Activated CD4-positive, alpha-beta T cell treated with anti-CD3 and anti-CD28 coated beads, Interleukin-2, amount 10 ng/mL, durations not matched to agents 24 days and 14 days (primary cell): Measurements from ENCODE around the gene CR1. TPM values are rescaled to one million over a fixed set of nuclear protein-coding genes. Genes with fewer than 3 reads are reported as not detected.
A peak's percentile ranks its signal among the peaks of the same experiment; 100 is the strongest.
"Not testable (repeated sequence)": the region's sequence is repeated elsewhere in the genome, so short reads cannot be mapped to it uniquely, and the experiment has no call there.

Source experiments
- DNase-seq: peaks from one replicate; pipeline ENCODE4 v3.0.0; 2022
- H3K27ac Mint-ChIP-seq: one replicate; pipeline ENCODE4 v1.8.0; 2022; ENCODE audit warnings: mild to moderate bottlenecking, mixed read lengths
- H3K27me3 Mint-ChIP-seq: one replicate; pipeline ENCODE4 v1.8.0; 2022; ENCODE audit warnings: mixed read lengths
- H3K36me3 Mint-ChIP-seq: one replicate; pipeline ENCODE4 v1.8.0; 2022; ENCODE audit warnings: low read depth, mild to moderate bottlenecking, mixed read lengths
- H3K4me1 Mint-ChIP-seq: one replicate; pipeline ENCODE4 v1.8.0; 2021; ENCODE audit warnings: mixed read lengths
- H3K4me3 Mint-ChIP-seq: one replicate; pipeline ENCODE4 v1.8.0; 2022; ENCODE audit warnings: mild to moderate bottlenecking, moderate library complexity, mixed read lengths
- H3K9me3 Mint-ChIP-seq: one replicate; pipeline ENCODE4 v1.8.0; 2021; ENCODE audit warnings: mixed read lengths
- intact Hi-C: fragments of 100-400 bp; cut with micrococcal nuclease; formaldehyde crosslinking; loops from one replicate; pipeline ENCODE4 v1.15.1; 2023
- total RNA-seq: library from RNA; stranded (reverse); gene quantifications from 2 replicates; pipeline ENCODE4 v1.2.3, GENCODE V29; 2022

The CR1 gene
- total RNA-seq, 1 donor from 2014 or later, result not detected

- Mint-ChIP-seq H3K36me3 (no peaks in the 10 kb centered on the region), H3K27ac (no peak overlapping the region), H3K4me3 (no peak overlapping the region), H3K27me3 (peaks cover 16% of the 10 kb centered on the region), H3K9me3 (no peaks in the 10 kb centered on the region), H3K4me1 (peaks cover 5% of the 10 kb centered on the region)
- DNase-seq, result peak; percentile 44
- intact Hi-C loops, result no loop called here
Observed at GRCh38 chr1:207581496-207582153, 85.7 kb downstream of the CR1 start.

GRCh38 chr1:207589506-207589905 is 93.5 kb downstream of the CR1 start:
- H3K27me3 Mint-ChIP-seq, result peaks cover 41% of the 10 kb centered on the region
- H3K4me3 Mint-ChIP-seq, H3K36me3 Mint-ChIP-seq, H3K27ac Mint-ChIP-seq, DNase-seq, intact Hi-C loops, H3K9me3 Mint-ChIP-seq, H3K4me1 Mint-ChIP-seq: not testable (repeated sequence)

GRCh38 chr1:207591205-207591604 is 95.2 kb downstream of the CR1 start:
- intact Hi-C loops, H3K4me1 Mint-ChIP-seq, H3K4me3 Mint-ChIP-seq, H3K36me3 Mint-ChIP-seq, H3K9me3 Mint-ChIP-seq, H3K27ac Mint-ChIP-seq: not testable (repeated sequence)
- H3K27me3 Mint-ChIP-seq, result peaks cover 50% of the 10 kb centered on the region
- DNase-seq, result peak; percentile 3

GRCh38 chr1:207594095-207594494 is 98.1 kb downstream of the CR1 start:
- H3K4me1 Mint-ChIP-seq, DNase-seq, H3K27ac Mint-ChIP-seq, H3K9me3 Mint-ChIP-seq, intact Hi-C loops, H3K36me3 Mint-ChIP-seq, H3K4me3 Mint-ChIP-seq: not testable (repeated sequence)
- peaks cover 53% of the 10 kb centered on the region for H3K27me3 Mint-ChIP-seq

- H3K27me3 Mint-ChIP-seq, result peaks cover 35% of the 10 kb centered on the region
Observed at GRCh38 chr1:207603777-207604176, 107.8 kb downstream of the CR1 start.

GRCh38 chr1:207605444-207606361 is 109.7 kb downstream of the CR1 start:
- Mint-ChIP-seq H3K9me3 (no peaks in the 10 kb centered on the region), H3K27ac (no peak overlapping the region), H3K27me3 (peaks cover 29% of the 10 kb centered on the region), H3K36me3 (no peaks in the 10 kb centered on the region), H3K4me3 (no peak overlapping the region), H3K4me1 (no peaks in the 10 kb centered on the region)
- DNase-seq, result no peak
- intact Hi-C loops, result no loop called here

More at GRCh38 chr1:207603777-207604176, 107.8 kb downstream of the CR1 start:
- no peak overlapping the region for H3K4me3 Mint-ChIP-seq
- intact Hi-C loops, result no loop called here
- no peak overlapping the region for H3K27ac Mint-ChIP-seq
- H3K4me1 Mint-ChIP-seq, result no peaks in the 10 kb centered on the region
- no peak for DNase-seq
- no peaks in the 10 kb centered on the region for H3K9me3 Mint-ChIP-seq
- H3K36me3 Mint-ChIP-seq, result no peaks in the 10 kb centered on the region

GRCh38 chr1:207606362-207606755 is 110.4 kb downstream of the CR1 start:
- H3K27ac Mint-ChIP-seq, result no peak overlapping the region
- H3K4me3 Mint-ChIP-seq, result no peak overlapping the region
- peaks cover 29% of the 10 kb centered on the region for H3K27me3 Mint-ChIP-seq
- intact Hi-C loops, result no loop called here
- H3K9me3 Mint-ChIP-seq, result no peaks in the 10 kb centered on the region
- no peaks in the 10 kb centered on the region for H3K36me3 Mint-ChIP-seq
- H3K4me1 Mint-ChIP-seq, result no peaks in the 10 kb centered on the region
- DNase-seq, result no peak

- Mint-ChIP-seq H3K9me3 (no peaks in the 10 kb centered on the region), H3K36me3 (no peaks in the 10 kb centered on the region), H3K27ac (no peak overlapping the region), H3K27me3 (peaks cover 12% of the 10 kb centered on the region), H3K4me3 (no peak overlapping the region), H3K4me1 (no peaks in the 10 kb centered on the region)
- intact Hi-C loops, result no loop called here
- DNase-seq, result no peak
Observed at GRCh38 chr1:207612762-207613161, 116.8 kb downstream of the CR1 start.

- DNase-seq, result peak; percentile 68
- Mint-ChIP-seq H3K27me3 (peaks cover 20% of the 10 kb centered on the region), H3K36me3 (no peaks in the 10 kb centered on the region), H3K27ac (no peak overlapping the region), H3K4me1 (no peaks in the 10 kb centered on the region), H3K9me3 (no peaks in the 10 kb centered on the region), H3K4me3 (no peak overlapping the region)
- intact Hi-C loops, result no loop called here
Observed at GRCh38 chr1:207619871-207620542, 124.0 kb downstream of the CR1 start.

GRCh38 chr1:207620543-207620893 is 124.6 kb downstream of the CR1 start:
- no peaks in the 10 kb centered on the region for H3K36me3 Mint-ChIP-seq
- no peak overlapping the region for H3K4me3 Mint-ChIP-seq
- H3K27me3 Mint-ChIP-seq, result peaks cover 21% of the 10 kb centered on the region
- H3K27ac Mint-ChIP-seq, result no peak overlapping the region
- H3K4me1 Mint-ChIP-seq, result no peaks in the 10 kb centered on the region
- intact Hi-C loops, result no loop called here
- DNase-seq, result no peak
- H3K9me3 Mint-ChIP-seq, result no peaks in the 10 kb centered on the region

GRCh38 chr1:207625504-207626071 is 129.6 kb downstream of the CR1 start:
- peaks cover 18% of the 10 kb centered on the region for H3K27me3 Mint-ChIP-seq
- DNase-seq, intact Hi-C loops: not testable (repeated sequence)

GRCh38 chr1:207626972-207627337 is 131.0 kb downstream of the CR1 start:
- DNase-seq, result no peak
- no peak overlapping the region for H3K4me3 Mint-ChIP-seq
- intact Hi-C loops, result no loop called here
- H3K36me3 Mint-ChIP-seq, result no peaks in the 10 kb centered on the region
- H3K4me1 Mint-ChIP-seq, result no peaks in the 10 kb centered on the region
- H3K27ac Mint-ChIP-seq, result no peak overlapping the region
- peaks cover 20% of the 10 kb centered on the region for H3K27me3 Mint-ChIP-seq
- no peaks in the 10 kb centered on the region for H3K9me3 Mint-ChIP-seq

More at GRCh38 chr1:207625504-207626071, 129.6 kb downstream of the CR1 start:
- not testable (repeated sequence) for H3K36me3 Mint-ChIP-seq, H3K9me3 Mint-ChIP-seq, H3K4me3 Mint-ChIP-seq, H3K4me1 Mint-ChIP-seq, H3K27ac Mint-ChIP-seq

GRCh38 chr1:207627496-207627895 is 131.5 kb downstream of the CR1 start:
- DNase-seq, result no peak
- no peaks in the 10 kb centered on the region for H3K9me3 Mint-ChIP-seq
- no peaks in the 10 kb centered on the region for H3K36me3 Mint-ChIP-seq
- H3K4me3 Mint-ChIP-seq, result no peak overlapping the region
- H3K27me3 Mint-ChIP-seq, result peaks cover 19% of the 10 kb centered on the region
- H3K27ac Mint-ChIP-seq, result no peak overlapping the region
- intact Hi-C loops, result no loop called here
- H3K4me1 Mint-ChIP-seq, result no peaks in the 10 kb centered on the region

- Mint-ChIP-seq H3K4me1 (no peaks in the 10 kb centered on the region), H3K27me3 (peaks cover 16% of the 10 kb centered on the region)
Observed at GRCh38 chr1:207628776-207629175, 132.8 kb downstream of the CR1 start.

More at GRCh38 chr1:207628776-207629175, 132.8 kb downstream of the CR1 start:
- Mint-ChIP-seq H3K9me3 (no peaks in the 10 kb centered on the region), H3K4me3 (no peak overlapping the region), H3K27ac (no peak overlapping the region), H3K36me3 (no peaks in the 10 kb centered on the region)
- intact Hi-C loops, result no loop called here
- no peak for DNase-seq
